ENCODE data around the gene NOS3.

Gene NOS3

GRCh38 chr7:151023232-151023631 is 32.4 kb downstream of the NOS3 start:
- TF ChIP-seq FOXP2 (optimal IDR thresholded peaks at IDR 0.05; ENCODE audit: borderline replicate concordance, extremely low read depth, extremely low read length, insufficient read depth) (no peak), SIN3A (IDR thresholded peaks at IDR 0.05; ENCODE audit: borderline replicate concordance, insufficient read depth, low read length) (no peak), POLR2AphosphoS5 (IDR thresholded peaks at IDR 0.05; ENCODE audit: low read depth, low read length) (no peak), REST (IDR thresholded peaks at IDR 0.05; ENCODE audit: insufficient read depth in 1 of 2, low read depth in 2 of 2, low read length in 2 of 2) (no peak), TAF1 (IDR thresholded peaks at IDR 0.05; ENCODE audit: borderline replicate concordance, insufficient read depth, low read length) (no peak)

GRCh38 chr7:151024435-151025056 is 33.7 kb downstream of the NOS3 start, which contains the start of gene ATG9B:
TSS of gene ATG9B (minus strand) at chr7:151024494. CDS start at chr7:151024423, 71 bp downstream.
- no peak for TF ChIP-seq SIN3A (IDR thresholded peaks at IDR 0.05; ENCODE audit: borderline replicate concordance, insufficient read depth, low read length)
- TF ChIP-seq POLR2AphosphoS5 (IDR thresholded peaks at IDR 0.05; ENCODE audit: low read depth, low read length): no peak
- TF ChIP-seq FOXP2 (optimal IDR thresholded peaks at IDR 0.05; ENCODE audit: borderline replicate concordance, extremely low read depth, extremely low read length, insufficient read depth): no peak
- no peak for TF ChIP-seq REST (IDR thresholded peaks at IDR 0.05; ENCODE audit: insufficient read depth in 1 of 2, low read depth in 2 of 2, low read length in 2 of 2)
- no peak for TF ChIP-seq TAF1 (IDR thresholded peaks at IDR 0.05; ENCODE audit: borderline replicate concordance, insufficient read depth, low read length)

GRCh38 chr7:151025924-151026671 is 35.3 kb downstream of the NOS3 start:
- TF ChIP-seq FOXP2 (optimal IDR thresholded peaks at IDR 0.05; ENCODE audit: borderline replicate concordance, extremely low read depth, extremely low read length, insufficient read depth) (no peak), REST (IDR thresholded peaks at IDR 0.05; ENCODE audit: insufficient read depth in 1 of 2, low read depth in 2 of 2, low read length in 2 of 2) (no peak), TAF1 (IDR thresholded peaks at IDR 0.05; ENCODE audit: borderline replicate concordance, insufficient read depth, low read length) (no peak)

GRCh38 chr7:151028131-151028947 is 37.5 kb downstream of the NOS3 start, which contains the start of gene ABCB8:
TSS of gene ABCB8 (plus strand) at chr7:151028450. CDS start at chr7:151028516, 66 bp downstream.
- TF ChIP-seq FOXP2 (optimal IDR thresholded peaks at IDR 0.05; ENCODE audit: borderline replicate concordance, extremely low read depth, extremely low read length, insufficient read depth) (peak; percentile 57), POLR2AphosphoS5 (IDR thresholded peaks at IDR 0.05; ENCODE audit: low read depth, low read length) (peak; percentile 54; the same call in 1 of the 2 replicates), TAF1 (IDR thresholded peaks at IDR 0.05; ENCODE audit: borderline replicate concordance, insufficient read depth, low read length) (no peak), REST (IDR thresholded peaks at IDR 0.05; ENCODE audit: insufficient read depth in 1 of 2, low read depth in 2 of 2, low read length in 2 of 2) (no peak), SIN3A (IDR thresholded peaks at IDR 0.05; ENCODE audit: borderline replicate concordance, insufficient read depth, low read length) (no peak; the same call in 1 of the 2 replicates)

Measured in PFSK-1 (cell line).